Neural progenitor cell (in vitro differentiated cells): ENCODE results near the gene FAAH2.

Experiments used
- CTCF ChIP-seq: fragments of 200-600 bp; sonication (generic); IDR thresholded peaks from 2 replicates; pipeline ENCODE4 v1.5.1; 2017; ENCODE audit warnings: antibody characterized with exemption, mild to moderate bottlenecking
- EZH2phosphoT487 ChIP-seq: fragments of 200-600 bp; sonication (generic); IDR thresholded peaks from 2 replicates; pipeline ENCODE4 v1.6.1; 2017; ENCODE audit warnings: antibody characterized with exemption

DNA sequence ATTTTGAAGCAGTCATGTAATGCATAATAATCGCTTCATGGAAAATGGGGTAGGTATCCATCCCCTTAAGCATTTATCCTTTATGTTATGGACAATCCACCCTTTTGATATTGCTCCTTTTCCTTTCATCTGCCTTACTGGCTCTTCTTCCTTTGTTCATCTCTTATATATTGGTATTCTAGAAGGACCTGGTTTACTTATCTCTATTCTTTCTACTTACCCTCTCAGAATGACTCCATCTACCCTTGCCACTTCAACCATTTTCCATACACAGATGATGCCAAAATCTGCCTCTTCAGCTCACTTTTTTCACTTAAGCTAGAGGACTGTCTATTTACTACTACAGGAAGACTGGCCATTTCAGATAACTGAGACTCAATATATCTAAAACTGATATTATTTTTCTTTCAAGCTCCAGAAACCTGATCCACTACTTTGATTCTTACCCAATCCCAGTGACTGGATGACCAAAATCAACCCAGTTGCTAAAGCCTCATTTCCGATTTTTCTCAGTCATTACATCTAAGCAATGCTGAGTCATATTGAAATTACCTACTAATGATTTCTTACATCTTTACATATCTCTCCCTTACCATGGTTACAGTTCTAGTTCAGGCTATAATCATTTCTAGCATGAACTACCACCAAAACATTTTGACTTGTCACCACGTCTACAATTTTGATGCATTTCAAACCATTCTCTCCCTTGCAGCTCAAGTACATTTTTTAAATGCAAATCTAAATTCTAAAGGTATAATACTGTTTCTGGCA lies 93.7 kb downstream of the FAAH2 start:
- TF ChIP-seq CTCF (no peak), EZH2phosphoT487 (no peak)
